Calu3 (cell line): ENCODE measurements around the gene REPS2. TPM values are rescaled to one million over a fixed set of nuclear protein-coding genes. Genes with fewer than 3 reads are reported as not detected.
"Not testable (repeated sequence)": the region's sequence is repeated elsewhere in the genome, so short reads cannot be mapped to it uniquely, and the experiment has no call there.

ENCODE experiments used
- BruUV-seq: library from RNA; stranded (reverse); fragments of 400-500 nt; replicated peaks from 2 replicates; lab custom pipeline; 2021; lab: Mats Ljungman, UMichigan
- CTCF ChIA-PET: fragments of 300-600 bp; sonication (Branson Sonifier 250); formaldehyde crosslinking; loops from one replicate; lab custom pipeline; 2022; ENCODE audit warnings: antibody characterized with exemption; lab: Charles Lee
- DNase-seq: peaks from one replicate; pipeline ENCODE4 v3.0.0; 2022
- H3K27ac Mint-ChIP-seq: one replicate; pipeline ENCODE4 v1.8.0; 2022; ENCODE audit warnings: mixed read lengths; ENCODE audit not compliant: unreplicated experiment
- H3K27me3 Mint-ChIP-seq: one replicate; pipeline ENCODE4 v1.8.0; 2022; ENCODE audit warnings: mixed read lengths; ENCODE audit not compliant: unreplicated experiment
- H3K36me3 Mint-ChIP-seq: one replicate; pipeline ENCODE4 v1.8.0; 2022; ENCODE audit warnings: mild to moderate bottlenecking, moderate library complexity, mixed read lengths; ENCODE audit not compliant: insufficient read depth, unreplicated experiment
- H3K4me1 Mint-ChIP-seq: one replicate; pipeline ENCODE4 v1.8.0; 2022; ENCODE audit warnings: mild to moderate bottlenecking, low read depth, mixed read lengths; ENCODE audit not compliant: unreplicated experiment
- H3K4me3 Mint-ChIP-seq: one replicate; pipeline ENCODE4 v1.8.0; 2022; ENCODE audit warnings: mild to moderate bottlenecking, low read depth, moderate library complexity, mixed read lengths; ENCODE audit not compliant: unreplicated experiment
- H3K9me3 Mint-ChIP-seq: one replicate; pipeline ENCODE4 v1.8.0; 2022; ENCODE audit warnings: low read depth, mixed read lengths; ENCODE audit not compliant: unreplicated experiment
- intact Hi-C: fragments of 100-400 bp; cut with micrococcal nuclease; formaldehyde crosslinking; loops from one replicate; pipeline ENCODE4 v1.10.0; 2022; ENCODE audit not compliant: unreplicated experiment
- total RNA-seq: library from RNA; stranded (reverse); gene quantifications from 2 replicates; pipeline ENCODE4 v1.2.3, GENCODE V29; 2022
- TF ChIP-seq, protein P1 (sequence below): fragments of 200-600 bp; IDR thresholded peaks from one replicate; pipeline ENCODE4 v1.8.0; 2022; ENCODE audit warnings: antibody characterized with exemption; ENCODE audit not compliant: unreplicated experiment

Gene REPS2
- total RNA-seq, 1 experiment from 2014 or later: 14.5 TPM

DNA sequence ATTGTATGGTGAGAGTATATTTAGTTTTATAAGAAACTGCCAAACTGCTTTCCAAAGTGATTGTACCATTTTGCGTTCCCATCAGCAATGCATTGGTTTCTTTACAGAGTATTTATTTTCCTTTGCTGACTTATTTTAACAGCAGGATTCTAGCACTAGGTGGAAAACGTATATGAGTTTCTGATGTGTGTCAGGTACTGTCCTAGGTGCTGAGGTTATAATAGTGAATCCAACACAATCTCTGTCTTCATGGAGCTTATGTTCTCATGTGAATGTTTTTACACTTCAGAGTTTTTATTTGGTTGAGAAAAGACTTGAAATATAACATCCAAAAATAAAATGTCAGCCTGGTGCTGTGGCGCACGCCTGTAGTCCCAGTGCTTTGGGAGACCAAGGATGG, 4.0 kb downstream of the REPS2 start:
- H3K4me3 Mint-ChIP-seq: no peak overlapping the region
- no TSS peak for BruUV-seq
- intact Hi-C loops: loop anchor here (5.0 to 10.0 kb wide), 2 partner anchors 68 to 84 kb away; no protein-coding TSS in a partner anchor

DNA sequence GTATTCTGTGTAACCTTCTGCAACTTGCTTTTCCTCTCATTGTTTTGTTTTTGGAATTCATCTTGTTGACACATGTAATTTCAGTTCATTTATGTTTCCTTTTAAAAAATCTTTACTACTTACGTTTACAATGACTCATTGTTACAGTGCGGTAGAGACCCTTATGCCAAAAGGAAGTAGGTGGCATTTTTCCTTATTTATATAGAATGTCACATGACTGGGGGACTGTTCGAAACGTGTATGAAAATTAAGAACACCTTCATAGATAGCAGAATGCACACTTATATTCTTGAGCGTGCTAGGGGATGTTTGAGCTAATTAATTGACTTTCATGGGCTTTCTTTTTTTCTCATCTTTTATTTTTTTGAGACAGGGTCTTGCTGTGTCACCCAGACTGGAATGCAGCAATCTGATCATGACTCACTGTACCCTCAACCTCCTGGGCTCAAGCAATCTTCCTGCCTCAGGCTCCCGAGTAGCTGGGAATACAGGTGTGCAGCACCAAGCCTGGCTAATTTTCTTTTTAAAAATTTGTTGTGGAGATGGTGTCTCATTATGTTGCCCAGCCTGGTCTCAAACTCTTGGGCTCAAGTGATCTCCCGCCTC, 7.3 kb downstream of the REPS2 start:
- TF ChIP-seq, protein P1, sequence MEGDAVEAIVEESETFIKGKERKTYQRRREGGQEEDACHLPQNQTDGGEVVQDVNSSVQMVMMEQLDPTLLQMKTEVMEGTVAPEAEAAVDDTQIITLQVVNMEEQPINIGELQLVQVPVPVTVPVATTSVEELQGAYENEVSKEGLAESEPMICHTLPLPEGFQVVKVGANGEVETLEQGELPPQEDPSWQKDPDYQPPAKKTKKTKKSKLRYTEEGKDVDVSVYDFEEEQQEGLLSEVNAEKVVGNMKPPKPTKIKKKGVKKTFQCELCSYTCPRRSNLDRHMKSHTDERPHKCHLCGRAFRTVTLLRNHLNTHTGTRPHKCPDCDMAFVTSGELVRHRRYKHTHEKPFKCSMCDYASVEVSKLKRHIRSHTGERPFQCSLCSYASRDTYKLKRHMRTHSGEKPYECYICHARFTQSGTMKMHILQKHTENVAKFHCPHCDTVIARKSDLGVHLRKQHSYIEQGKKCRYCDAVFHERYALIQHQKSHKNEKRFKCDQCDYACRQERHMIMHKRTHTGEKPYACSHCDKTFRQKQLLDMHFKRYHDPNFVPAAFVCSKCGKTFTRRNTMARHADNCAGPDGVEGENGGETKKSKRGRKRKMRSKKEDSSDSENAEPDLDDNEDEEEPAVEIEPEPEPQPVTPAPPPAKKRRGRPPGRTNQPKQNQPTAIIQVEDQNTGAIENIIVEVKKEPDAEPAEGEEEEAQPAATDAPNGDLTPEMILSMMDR: no peak
- CTCF ChIA-PET: interaction anchor here (0.7 to 2.8 kb wide), 2 partner anchors 57 to 72 kb away, joined by 3 to 9 read pairs; no protein-coding TSS in a partner anchor
- no TSS peak for BruUV-seq
- intact Hi-C loops: loop anchor here (5.0 to 10.0 kb wide), 2 partner anchors 71 to 81 kb away; no protein-coding TSS in a partner anchor
- Mint-ChIP-seq H3K4me3 (peak overlapping the region; percentile 25), H3K27me3 (no peaks in the 10 kb centered on the region), H3K9me3 (no peaks in the 10 kb centered on the region), H3K27ac (peak overlapping the region; percentile 96), H3K4me1 (peaks cover 35% of the 10 kb centered on the region), H3K36me3 (peaks cover 14% of the 10 kb centered on the region)
- DNase-seq: peak; percentile 45

More for the DNA sequence above, 4.0 kb downstream of the REPS2 start:
- peaks cover 25% of the 10 kb centered on the region for H3K4me1 Mint-ChIP-seq
- H3K27me3 Mint-ChIP-seq: no peaks in the 10 kb centered on the region
- CTCF ChIA-PET: no interaction called here
- no peaks in the 10 kb centered on the region for H3K9me3 Mint-ChIP-seq
- TF ChIP-seq, protein P1: no peak
- peaks cover 26% of the 10 kb centered on the region for H3K36me3 Mint-ChIP-seq
- no peak overlapping the region for H3K27ac Mint-ChIP-seq
- DNase-seq: no peak

DNA sequence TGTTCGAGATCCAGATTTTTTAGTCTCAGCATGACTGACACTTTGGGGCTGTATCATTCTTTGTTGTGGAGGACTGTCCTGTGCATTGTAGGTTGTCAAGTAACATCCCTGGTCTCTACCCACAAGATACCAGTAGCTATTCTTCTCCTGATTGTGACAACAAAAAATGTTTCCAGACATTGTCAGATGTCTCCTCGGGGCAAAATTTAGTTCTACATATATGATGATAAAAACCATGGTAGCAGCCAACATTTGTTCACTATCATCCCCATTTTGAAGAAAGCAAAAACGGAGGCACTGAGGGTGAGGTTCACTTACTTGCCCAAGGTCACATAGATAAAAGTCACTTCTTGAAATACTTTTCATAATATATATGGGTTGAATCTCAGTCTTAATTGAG, 11.3 kb downstream of the REPS2 start:
- DNase-seq: no peak
- TF ChIP-seq, protein P1: no peak
- Mint-ChIP-seq H3K4me1 (peaks cover 18% of the 10 kb centered on the region), H3K9me3 (no peaks in the 10 kb centered on the region), H3K27ac (no peak overlapping the region), H3K36me3 (peaks cover 14% of the 10 kb centered on the region), H3K27me3 (no peaks in the 10 kb centered on the region), H3K4me3 (no peak overlapping the region)
- BruUV-seq: no TSS peak
- intact Hi-C loops: loop anchor here (10.0 kb wide), 1 partner anchor 77 kb away; no protein-coding TSS in a partner anchor
- CTCF ChIA-PET: no interaction called here

DNA sequence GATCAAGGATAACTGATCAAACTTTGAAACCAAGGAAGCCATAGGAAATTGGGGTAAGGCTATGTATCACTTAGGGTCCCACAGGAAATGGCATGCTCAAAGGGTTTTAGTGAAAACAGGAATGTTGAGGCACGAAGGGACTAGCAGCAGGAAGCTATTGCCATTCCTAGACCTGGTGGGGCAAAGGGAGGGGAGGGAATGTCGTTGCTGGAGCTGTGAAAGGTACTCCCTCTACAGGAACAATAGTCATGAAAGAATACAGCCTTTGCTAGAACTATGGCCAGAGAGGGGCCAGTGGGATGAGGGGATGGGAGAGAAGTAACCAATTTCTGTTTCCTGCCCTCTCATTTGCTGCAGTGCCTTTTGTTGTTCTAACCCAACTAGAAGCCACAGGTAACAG, 11.9 kb downstream of the REPS2 start:
- peaks cover 14% of the 10 kb centered on the region for H3K36me3 Mint-ChIP-seq
- H3K4me1 Mint-ChIP-seq: peaks cover 20% of the 10 kb centered on the region
- no peak overlapping the region for H3K4me3 Mint-ChIP-seq
- intact Hi-C loops: loop anchor here (10.0 kb wide), 1 partner anchor 76 kb away; no protein-coding TSS in a partner anchor
- H3K27me3 Mint-ChIP-seq: no peaks in the 10 kb centered on the region
- no TSS peak for BruUV-seq
- H3K9me3 Mint-ChIP-seq: no peaks in the 10 kb centered on the region
- H3K27ac Mint-ChIP-seq: no peak overlapping the region
- CTCF ChIA-PET: no interaction called here
- DNase-seq: no peak
- TF ChIP-seq, protein P1: no peak

DNA sequence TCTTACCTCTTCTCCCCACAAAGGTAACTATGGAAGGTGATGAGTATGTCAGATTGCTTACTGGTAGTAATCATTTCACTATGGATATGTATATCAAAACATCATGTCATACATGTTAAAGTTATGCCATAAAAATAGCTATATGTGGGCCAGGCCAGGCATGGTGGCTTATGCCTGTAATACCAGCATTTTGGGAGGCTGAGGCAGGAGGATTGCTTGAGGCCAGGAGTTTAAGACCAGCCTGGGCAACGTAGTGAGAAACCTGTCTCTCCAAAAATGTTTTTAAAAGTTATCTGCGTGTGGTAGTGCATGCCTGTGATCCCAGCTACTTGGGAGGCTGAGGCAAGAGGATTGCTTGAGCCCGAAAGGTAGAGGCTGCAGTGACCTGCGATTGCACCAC, 16.2 kb downstream of the REPS2 start:
- H3K9me3 Mint-ChIP-seq, H3K36me3 Mint-ChIP-seq, BruUV-seq, DNase-seq, H3K4me1 Mint-ChIP-seq, H3K4me3 Mint-ChIP-seq, H3K27me3 Mint-ChIP-seq, CTCF ChIA-PET, H3K27ac Mint-ChIP-seq, intact Hi-C loops: not testable (repeated sequence)
